BJ (cell line): ENCODE data around the gene FOXC2. TPM values are rescaled to one million over a fixed set of nuclear protein-coding genes. Genes with fewer than 3 reads are reported as not detected.

Source experiments
- CTCF ChIA-PET: fragments of 350-600 bp; formaldehyde crosslinking; extraction: SDS; loops from one replicate; lab custom pipeline; 2021; ENCODE audit warnings: antibody characterized with exemption, inconsistent platforms; lab: Yijun Ruan, JAX
- POLR2A ChIA-PET: fragments of 300-600 bp; sonication (Branson Sonifier 250); formaldehyde crosslinking; extraction: SDS; loops from one replicate; lab custom pipeline; 2021; ENCODE audit warnings: antibody characterized with exemption; lab: Charles Lee
- DNase-seq: peaks from one replicate; pipeline ENCODE4 v3.0.0-alpha.2; 2011; ENCODE audit warnings: low read depth
- H3K27me3 ChIP-seq: 2 replicates; pipeline ENCODE4 v1.6.0; 2011; ENCODE audit warnings: low read length; ENCODE audit not compliant: control insufficient read depth, insufficient read depth
- H3K36me3 ChIP-seq: 2 replicates; pipeline ENCODE4 v1.5.1; 2011; ENCODE audit warnings: low read length; ENCODE audit not compliant: control insufficient read depth, insufficient read depth
- H3K4me3 ChIP-seq: 2 replicates; pipeline ENCODE4 v1.5.1; 2011; ENCODE audit warnings: low read depth, mild to moderate bottlenecking, control low read depth, low read length
- CTCF ChIP-seq: IDR thresholded peaks from 2 replicates; pipeline ENCODE4 v1.5.1; 2011; ENCODE audit warnings: low read depth, mild to moderate bottlenecking, control low read depth, inconsistent platforms, low read length, moderate library complexity; ENCODE audit not compliant: insufficient read depth
- polyA plus RNA-seq: library from polyadenylated mRNA; depleted of rRNA; stranded (reverse); fragments of >200 nt; gene quantifications from 2 replicates; pipeline ENCODE4 v1.2.3, GENCODE V29; 2011

The FOXC2 gene
- polyA plus RNA-seq, 1 experiment: 0.63 TPM

GRCh38 chr16:86555704-86556075, 10.9 kb upstream of the FOXC2 start:
- Histone ChIP-seq H3K27me3 (no peaks in the 10 kb centered on the region), H3K4me3 (peak overlapping the region; percentile 97), H3K36me3 (peaks cover 2% of the 10 kb centered on the region; the same call in 1 of the 2 replicates)
- POLR2A ChIA-PET: no interaction called here
- TF ChIP-seq CTCF: no peak
- CTCF ChIA-PET: interaction anchor here (0.8 to 1.5 kb wide), 2 partner anchors 8 to 507 kb away, joined by 4 to 6 read pairs; no protein-coding TSS in a partner anchor
- DNase-seq: no peak

- peaks cover 2% of the 10 kb centered on the region; the same call in 1 of the 2 replicates for H3K36me3 ChIP-seq
- CTCF ChIA-PET: no interaction called here
- POLR2A ChIA-PET: no interaction called here
- no peak overlapping the region for H3K4me3 ChIP-seq
- TF ChIP-seq CTCF: no peak
- H3K27me3 ChIP-seq: no peaks in the 10 kb centered on the region
- no peak for DNase-seq
These were observed 10.1 kb upstream of the FOXC2 start for GRCh38 chr16:86556576-86556975.

GRCh38 chr16:86557587-86557986, 9.0 kb upstream of the FOXC2 start:
- POLR2A ChIA-PET: no interaction called here
- Histone ChIP-seq H3K36me3 (no peaks in the 10 kb centered on the region), H3K4me3 (no peak overlapping the region), H3K27me3 (no peaks in the 10 kb centered on the region)
- CTCF ChIA-PET: interaction anchor here (0.9 to 2.9 kb wide), 3 partner anchors 505 to 719 kb away, joined by 3 to 19 read pairs (median 4); no protein-coding TSS in a partner anchor
- no peak for DNase-seq
- no peak for TF ChIP-seq CTCF

- TF ChIP-seq CTCF: no peak
- no peaks in the 10 kb centered on the region for H3K27me3 ChIP-seq
- ChIA-PET POLR2A (no interaction called here), CTCF (interaction anchor here (0.6 to 2.9 kb wide), 5 partner anchors 9 to 718 kb away, joined by 3 to 19 read pairs (median 4); no protein-coding TSS in a partner anchor)
- no peaks in the 10 kb centered on the region for H3K36me3 ChIP-seq
- no peak for DNase-seq
- no peak overlapping the region for H3K4me3 ChIP-seq
These were observed 8.1 kb upstream of the FOXC2 start for GRCh38 chr16:86558355-86559193.

GRCh38 chr16:86559802-86560305, 6.8 kb upstream of the FOXC2 start:
- DNase-seq: no peak
- ChIA-PET POLR2A (no interaction called here), CTCF (interaction anchor here (1.4 to 2.9 kb wide), 2 partner anchors 503 to 505 kb away, joined by 3 to 19 read pairs; no protein-coding TSS in a partner anchor)
- Histone ChIP-seq H3K27me3 (no peaks in the 10 kb centered on the region), H3K4me3 (no peak overlapping the region), H3K36me3 (no peaks in the 10 kb centered on the region)
- no peak for TF ChIP-seq CTCF
